ENCODE measurements around the gene KAZN.

DNA sequence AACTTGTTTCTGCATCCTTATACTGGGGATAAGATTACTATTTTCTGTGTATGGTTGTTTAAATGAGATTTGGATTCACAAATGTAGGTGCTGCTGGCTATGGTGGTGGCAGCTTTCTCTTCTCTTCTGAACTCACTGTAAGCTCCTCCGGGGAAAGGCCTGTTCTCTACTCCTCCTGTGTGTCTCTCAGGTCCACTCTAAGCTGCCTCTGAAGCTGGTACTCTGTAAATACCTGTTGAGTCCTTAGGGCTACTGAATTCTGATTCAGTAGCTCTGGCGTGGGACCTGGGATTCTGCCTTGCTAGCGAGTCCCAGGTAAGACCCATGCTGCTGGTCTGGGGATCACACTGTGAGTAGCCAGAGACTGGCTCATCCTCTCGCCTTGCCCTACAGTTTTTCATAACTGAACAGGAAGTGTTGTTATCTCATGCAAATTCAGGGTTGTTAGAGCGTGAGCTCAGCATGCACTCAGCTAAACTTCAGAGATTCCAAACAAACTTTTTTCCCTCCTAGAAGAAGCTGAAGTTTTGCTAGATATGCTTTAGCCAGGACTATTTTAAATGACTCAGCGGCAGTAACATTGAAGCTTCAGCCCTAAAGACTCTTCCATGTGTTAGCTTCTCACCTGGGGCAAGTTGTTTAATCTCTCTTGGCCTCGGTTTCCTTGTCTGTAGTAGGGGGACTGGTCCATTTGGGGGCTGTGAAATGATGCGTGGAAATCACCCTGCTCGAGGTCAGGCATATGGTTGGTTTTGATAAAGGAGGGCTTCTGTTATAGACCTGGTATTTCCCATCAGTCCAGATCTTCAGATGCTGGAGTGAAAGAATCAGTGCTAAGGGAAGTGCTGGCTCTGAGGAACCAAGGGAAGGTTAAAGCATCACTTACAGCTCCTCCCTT, 283.5 kb downstream of the KAZN start:
- TF ChIP-seq POLR2AphosphoS5 (IDR thresholded peaks at IDR 0.05) (peak in 2 of 3 donors; percentile 53 to 54), POLR2A (IDR thresholded peaks at IDR 0.05) (no peak), EP300 (IDR thresholded peaks at IDR 0.05) (no peak)
- TF ChIP-seq, protein P1, sequence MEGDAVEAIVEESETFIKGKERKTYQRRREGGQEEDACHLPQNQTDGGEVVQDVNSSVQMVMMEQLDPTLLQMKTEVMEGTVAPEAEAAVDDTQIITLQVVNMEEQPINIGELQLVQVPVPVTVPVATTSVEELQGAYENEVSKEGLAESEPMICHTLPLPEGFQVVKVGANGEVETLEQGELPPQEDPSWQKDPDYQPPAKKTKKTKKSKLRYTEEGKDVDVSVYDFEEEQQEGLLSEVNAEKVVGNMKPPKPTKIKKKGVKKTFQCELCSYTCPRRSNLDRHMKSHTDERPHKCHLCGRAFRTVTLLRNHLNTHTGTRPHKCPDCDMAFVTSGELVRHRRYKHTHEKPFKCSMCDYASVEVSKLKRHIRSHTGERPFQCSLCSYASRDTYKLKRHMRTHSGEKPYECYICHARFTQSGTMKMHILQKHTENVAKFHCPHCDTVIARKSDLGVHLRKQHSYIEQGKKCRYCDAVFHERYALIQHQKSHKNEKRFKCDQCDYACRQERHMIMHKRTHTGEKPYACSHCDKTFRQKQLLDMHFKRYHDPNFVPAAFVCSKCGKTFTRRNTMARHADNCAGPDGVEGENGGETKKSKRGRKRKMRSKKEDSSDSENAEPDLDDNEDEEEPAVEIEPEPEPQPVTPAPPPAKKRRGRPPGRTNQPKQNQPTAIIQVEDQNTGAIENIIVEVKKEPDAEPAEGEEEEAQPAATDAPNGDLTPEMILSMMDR (IDR thresholded peaks at IDR 0.05) = no peak
